IMR-90 (cell line): ENCODE data around the gene TNS3. TPM values are rescaled to one million over a fixed set of nuclear protein-coding genes. Genes with fewer than 3 reads are reported as not detected.

Experiments used
- ATAC-seq: fragments of 200-7000 bp; cut with Tn5 transposase; 2 replicates; pipeline ENCODE4 v1.9.1; 2020; ENCODE audit warnings: low read depth, mild to moderate bottlenecking, moderate library complexity
- BruUV-seq: library from RNA; stranded (reverse); fragments of 400-500 nt; replicated peaks from 2 replicates; lab custom pipeline; 2021; lab: Mats Ljungman, UMichigan
- CTCF ChIA-PET: fragments of 300-600 bp; formaldehyde crosslinking; extraction: SDS; loops from one replicate; lab custom pipeline; 2021; ENCODE audit warnings: antibody characterized with exemption; lab: Yijun Ruan, JAX
- POLR2A ChIA-PET: fragments of 300-600 bp; sonication (Branson Sonifier 250); formaldehyde crosslinking; loops from one replicate; lab custom pipeline; 2022; ENCODE audit warnings: antibody characterized with exemption; ENCODE audit not compliant: unreplicated experiment; lab: Charles Lee
- DNase-seq: peaks from one replicate; pipeline ENCODE4 v3.0.0; 2013
- H2AFZ ChIP-seq: replicated peaks from 2 replicates; pipeline ENCODE3; 2013; ENCODE audit warnings: low read length, mild to moderate bottlenecking; ENCODE audit not compliant: poor library complexity
- H2AK5ac ChIP-seq: 2 replicates; pipeline ENCODE4 v1.6.1; 2013; ENCODE audit warnings: low read depth, low read length, inconsistent platforms
- H2AK9ac ChIP-seq: replicated peaks from 2 replicates; pipeline ENCODE3; 2013; ENCODE audit warnings: mild to moderate bottlenecking, low read depth, low read length, moderate library complexity; ENCODE audit not compliant: poor library complexity
- H2BK120ac ChIP-seq: 2 replicates; pipeline ENCODE4 v1.6.1; 2013; ENCODE audit warnings: low read depth, low read length, inconsistent platforms
- H2BK15ac ChIP-seq: 3 replicates; pipeline ENCODE4 v1.6.1; 2013; ENCODE audit warnings: low read depth, low read length, inconsistent platforms
- H2BK20ac ChIP-seq: 2 replicates; pipeline ENCODE4 v1.6.1; 2013; ENCODE audit warnings: low read depth, mild to moderate bottlenecking, inconsistent platforms, low read length, moderate library complexity
- H2BK5ac ChIP-seq: 2 replicates; pipeline ENCODE4 v1.6.1; 2013; ENCODE audit warnings: mild to moderate bottlenecking, low read depth, low read length, inconsistent platforms; ENCODE audit not compliant: poor library complexity, severe bottlenecking
- H3K14ac ChIP-seq: replicated peaks from 2 replicates; pipeline ENCODE4 v1.6.1; 2013; ENCODE audit warnings: low read depth, low read length, inconsistent platforms
- H3K18ac ChIP-seq: 2 replicates; pipeline ENCODE4 v1.6.1; 2013; ENCODE audit warnings: low read depth, low read length, control low read depth
- H3K23ac ChIP-seq: 2 replicates; pipeline ENCODE4 v1.6.1; 2013; ENCODE audit warnings: low read depth, low read length, inconsistent platforms
- H3K27ac ChIP-seq: 2 replicates; pipeline ENCODE4 v1.5.1; 2013; ENCODE audit warnings: mild to moderate bottlenecking, control low read depth, low read length; ENCODE audit not compliant: insufficient read depth
- H3K27me3 ChIP-seq: 2 replicates; pipeline ENCODE4 v1.6.1; 2013; ENCODE audit warnings: low read length; ENCODE audit not compliant: control insufficient read depth, insufficient read depth
- H3K36me3 ChIP-seq: 2 replicates; pipeline ENCODE4 v1.6.1; 2013; ENCODE audit warnings: low read length, mixed read lengths; ENCODE audit not compliant: control insufficient read depth, insufficient read depth
- H3K4ac ChIP-seq: 2 replicates; pipeline ENCODE4 v1.6.1; 2013; ENCODE audit warnings: low read depth, low read length, inconsistent platforms
- H3K4me1 ChIP-seq: 2 replicates; pipeline ENCODE4 v1.6.1; 2013; ENCODE audit warnings: low read length, mixed read lengths; ENCODE audit not compliant: control insufficient read depth, insufficient read depth
- H3K4me2 ChIP-seq: 2 replicates; pipeline ENCODE4 v1.6.1; 2013; ENCODE audit warnings: low read depth, mild to moderate bottlenecking, control low read depth, low read length, moderate library complexity
- H3K4me3 ChIP-seq: 2 replicates; pipeline ENCODE4 v1.5.1; 2013; ENCODE audit warnings: low read depth, mild to moderate bottlenecking, control low read depth, low read length, moderate library complexity; ENCODE audit not compliant: insufficient read depth
- H3K56ac ChIP-seq: 2 replicates; pipeline ENCODE4 v1.6.1; 2013; ENCODE audit warnings: low read length, inconsistent platforms; ENCODE audit not compliant: insufficient read depth; ENCODE audit errors: extremely low read depth
- H3K79me1 ChIP-seq, 2 experiments: 2 replicates each; pipeline ENCODE4 v1.6.1; 2013; ENCODE audit warnings: low read length in 2 of 2, inconsistent platforms in 1 of 2, low read depth in 1 of 2
- H3K9ac ChIP-seq: 2 replicates; pipeline ENCODE4 v1.6.1; 2013; ENCODE audit warnings: low read depth, low read length, control low read depth
- H3K9me1 ChIP-seq: 2 replicates; pipeline ENCODE4 v1.6.1; 2013; ENCODE audit warnings: low read length, inconsistent platforms; ENCODE audit not compliant: insufficient read depth
- H3K9me3 ChIP-seq: 2 replicates; pipeline ENCODE4 v1.6.1; 2013; ENCODE audit warnings: low read length; ENCODE audit not compliant: control insufficient read depth, insufficient read depth
- H4K20me1 ChIP-seq: 2 replicates; pipeline ENCODE4 v1.6.1; 2013; ENCODE audit warnings: low read length, inconsistent platforms; ENCODE audit not compliant: insufficient read depth
- H4K5ac ChIP-seq: 2 replicates; pipeline ENCODE4 v1.6.1; 2013; ENCODE audit warnings: mild to moderate bottlenecking, low read depth, low read length, control low read depth
- H4K8ac ChIP-seq, 2 experiments: 2 replicates each; pipeline ENCODE4 v1.6.1; 2013; ENCODE audit warnings: low read depth in 2 of 2, low read length in 2 of 2, control low read depth in 1 of 2, inconsistent platforms in 1 of 2
- H4K91ac ChIP-seq: 2 replicates; pipeline ENCODE4 v1.6.1; 2013; ENCODE audit warnings: low read depth, low read length, inconsistent platforms; ENCODE audit not compliant: insufficient read depth
- BHLHE40 ChIP-seq: fragments of 150-350 bp; IDR thresholded peaks from 2 replicates; pipeline ENCODE4 v1.6.1; 2016; ENCODE audit warnings: mild to moderate bottlenecking, low read depth, low read length
- CEBPB ChIP-seq: IDR thresholded peaks from 2 replicates; pipeline ENCODE4 v1.6.1; 2012; ENCODE audit warnings: low read depth, low read length, improper control_type of control experiment
- CHD1 ChIP-seq: IDR thresholded peaks from 2 replicates; pipeline ENCODE4 v1.6.1; 2012; ENCODE audit warnings: low read depth, low read length, improper control_type of control experiment
- FOS ChIP-seq: fragments of 150-350 bp; IDR thresholded peaks from 2 replicates; pipeline ENCODE4 v1.6.1; 2016; ENCODE audit warnings: low read depth, low read length
- MAFK ChIP-seq: IDR thresholded peaks from 2 replicates; pipeline ENCODE4 v1.6.1; 2012; ENCODE audit warnings: low read depth, low read length, improper control_type of control experiment
- MXI1 ChIP-seq: IDR thresholded peaks from 2 replicates; pipeline ENCODE4 v1.6.1; 2012; ENCODE audit warnings: low read depth, mild to moderate bottlenecking, low read length, moderate library complexity, borderline replicate concordance
- NFE2L2 ChIP-seq: fragments of 150-350 bp; IDR thresholded peaks from 2 replicates; pipeline ENCODE4 v1.6.1; 2016; ENCODE audit warnings: low read depth, mild to moderate bottlenecking, low read length
- POLR2A ChIP-seq: IDR thresholded peaks from 2 replicates; pipeline ENCODE4 v1.6.1; 2012; ENCODE audit warnings: mild to moderate bottlenecking, low read depth, low read length
- RAD21 ChIP-seq: IDR thresholded peaks from 2 replicates; pipeline ENCODE4 v1.6.1; 2012; ENCODE audit warnings: low read length, improper control_type of control experiment
- RCOR1 ChIP-seq: IDR thresholded peaks from 2 replicates; pipeline ENCODE4 v1.6.1; 2012; ENCODE audit warnings: mild to moderate bottlenecking, low read length, improper control_type of control experiment; ENCODE audit not compliant: insufficient replicate concordance
- RFX5 ChIP-seq: IDR thresholded peaks from 2 replicates; pipeline ENCODE4 v1.8.0; 2012; ENCODE audit warnings: low read depth, mild to moderate bottlenecking, low read length, moderate library complexity
- WGBS, 2 experiments: methylation state at CpG; one replicate each; pipeline versions ENCODE4 v1.1.5 to v1.1.7; 2013; ENCODE audit warnings: missing lambda C conversion rate in 2 of 2; ENCODE audit not compliant: insufficient read length in 1 of 2; ENCODE audit errors: extremely low coverage in 2 of 2; 5-methylcytosine and 5-hydroxymethylcytosine counted together
- dilution Hi-C: fragments of 300-500 bp; cut with HindIII; formaldehyde crosslinking; loops from one replicate; pipeline ENCODE4 v1.14.3; 2018; ENCODE audit warnings: low sequenced_read_pairs; ENCODE audit not compliant: unreplicated experiment
- in situ Hi-C: fragments of 300-500 bp; cut with MboI; formaldehyde crosslinking; loops from 3 replicates; pipeline ENCODE4 v1.14.3; 2019; ENCODE audit warnings: low sequenced_read_pairs, inconsistent platforms, mixed read lengths
- intact Hi-C: fragments of 100-400 bp; cut with micrococcal nuclease; formaldehyde crosslinking; loops from 2 replicates; pipeline ENCODE4 v1.10.0; 2022
- polyA plus RNA-seq, 3 experiments: library from polyadenylated mRNA; depleted of rRNA; stranded (reverse); fragments of >200 nt; gene quantifications; 2 replicates each; pipeline ENCODE4 v1.2.3, GENCODE V29; 2012; ENCODE audit warnings: low replicate concordance in 1 of 3
- total RNA-seq: library from RNA; depleted of rRNA; stranded (reverse); fragments of >200 nt; gene quantifications from 2 replicates; pipeline ENCODE4 v1.2.3, GENCODE V29; 2012
- TF ChIP-seq, protein P1 (sequence below): fragments of 150-350 bp; IDR thresholded peaks from 2 replicates; pipeline ENCODE4 v1.6.1; 2016; ENCODE audit warnings: low read depth, mild to moderate bottlenecking, low read length, moderate library complexity, borderline replicate concordance
- TF ChIP-seq, protein P2 (sequence below): conservative IDR thresholded peaks from 2 replicates; pipeline ENCODE4 v1.5.1; 2012; ENCODE audit warnings: mild to moderate bottlenecking, low read depth, low read length, improper control_type of control experiment
- TF ChIP-seq, protein P3 (sequence below): fragments of 150-350 bp; IDR thresholded peaks from 2 replicates; pipeline ENCODE4 v1.6.1; 2017; ENCODE audit warnings: mild to moderate bottlenecking, antibody characterized with exemption, low read length, low read depth

The TNS3 gene
- total and polyA plus RNA-seq, 2 of the 4 experiments (the other 2 are of a cell fraction): 64.3 to 79.2 TPM

DNA sequence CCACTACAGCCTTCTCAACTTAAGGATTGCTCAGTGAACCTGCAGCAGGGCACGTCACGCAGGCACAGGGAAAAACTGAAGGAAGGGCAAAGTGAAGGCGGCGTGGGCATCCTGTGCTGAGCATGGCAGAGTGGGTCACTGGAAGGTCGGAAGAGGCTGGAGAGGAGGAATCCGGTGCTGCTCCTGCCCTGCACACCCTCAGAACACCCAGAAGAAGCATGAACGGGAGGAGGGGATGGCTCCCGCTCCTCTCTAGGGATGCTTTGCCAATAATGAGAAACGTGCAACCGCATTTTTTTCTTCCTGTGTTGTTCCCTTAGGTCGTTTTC is 175.1 kb downstream of the TNS3 start:
- no peaks in the 10 kb centered on the region for H3K9me3 ChIP-seq
- no peak overlapping the region for H3K4me3 ChIP-seq
- peaks cover 18 to 73% of the 10 kb centered on the region in 2 experiments for H3K79me1 ChIP-seq
- CTCF ChIA-PET: no interaction called here
- H2AK9ac ChIP-seq: no peak overlapping the region
- H3K9me1 ChIP-seq: peaks cover 26% of the 10 kb centered on the region; the same call in 1 of the 2 replicates
- H2AFZ ChIP-seq: no peak overlapping the region
- H4K5ac ChIP-seq: no peak overlapping the region
- no peak overlapping the region for H2AK5ac ChIP-seq
- H3K4me2 ChIP-seq: no peak overlapping the region
- TF ChIP-seq, protein P1, sequence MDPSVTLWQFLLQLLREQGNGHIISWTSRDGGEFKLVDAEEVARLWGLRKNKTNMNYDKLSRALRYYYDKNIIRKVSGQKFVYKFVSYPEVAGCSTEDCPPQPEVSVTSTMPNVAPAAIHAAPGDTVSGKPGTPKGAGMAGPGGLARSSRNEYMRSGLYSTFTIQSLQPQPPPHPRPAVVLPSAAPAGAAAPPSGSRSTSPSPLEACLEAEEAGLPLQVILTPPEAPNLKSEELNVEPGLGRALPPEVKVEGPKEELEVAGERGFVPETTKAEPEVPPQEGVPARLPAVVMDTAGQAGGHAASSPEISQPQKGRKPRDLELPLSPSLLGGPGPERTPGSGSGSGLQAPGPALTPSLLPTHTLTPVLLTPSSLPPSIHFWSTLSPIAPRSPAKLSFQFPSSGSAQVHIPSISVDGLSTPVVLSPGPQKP: no peak
- TF ChIP-seq FOS: no peak
- no peak for TF ChIP-seq RCOR1
- TF ChIP-seq BHLHE40: no peak
- TF ChIP-seq, protein P2, sequence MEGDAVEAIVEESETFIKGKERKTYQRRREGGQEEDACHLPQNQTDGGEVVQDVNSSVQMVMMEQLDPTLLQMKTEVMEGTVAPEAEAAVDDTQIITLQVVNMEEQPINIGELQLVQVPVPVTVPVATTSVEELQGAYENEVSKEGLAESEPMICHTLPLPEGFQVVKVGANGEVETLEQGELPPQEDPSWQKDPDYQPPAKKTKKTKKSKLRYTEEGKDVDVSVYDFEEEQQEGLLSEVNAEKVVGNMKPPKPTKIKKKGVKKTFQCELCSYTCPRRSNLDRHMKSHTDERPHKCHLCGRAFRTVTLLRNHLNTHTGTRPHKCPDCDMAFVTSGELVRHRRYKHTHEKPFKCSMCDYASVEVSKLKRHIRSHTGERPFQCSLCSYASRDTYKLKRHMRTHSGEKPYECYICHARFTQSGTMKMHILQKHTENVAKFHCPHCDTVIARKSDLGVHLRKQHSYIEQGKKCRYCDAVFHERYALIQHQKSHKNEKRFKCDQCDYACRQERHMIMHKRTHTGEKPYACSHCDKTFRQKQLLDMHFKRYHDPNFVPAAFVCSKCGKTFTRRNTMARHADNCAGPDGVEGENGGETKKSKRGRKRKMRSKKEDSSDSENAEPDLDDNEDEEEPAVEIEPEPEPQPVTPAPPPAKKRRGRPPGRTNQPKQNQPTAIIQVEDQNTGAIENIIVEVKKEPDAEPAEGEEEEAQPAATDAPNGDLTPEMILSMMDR: no peak
- no peak for TF ChIP-seq RAD21
- no peak for TF ChIP-seq MXI1
- TF ChIP-seq NFE2L2: no peak
- TF ChIP-seq, protein P3, sequence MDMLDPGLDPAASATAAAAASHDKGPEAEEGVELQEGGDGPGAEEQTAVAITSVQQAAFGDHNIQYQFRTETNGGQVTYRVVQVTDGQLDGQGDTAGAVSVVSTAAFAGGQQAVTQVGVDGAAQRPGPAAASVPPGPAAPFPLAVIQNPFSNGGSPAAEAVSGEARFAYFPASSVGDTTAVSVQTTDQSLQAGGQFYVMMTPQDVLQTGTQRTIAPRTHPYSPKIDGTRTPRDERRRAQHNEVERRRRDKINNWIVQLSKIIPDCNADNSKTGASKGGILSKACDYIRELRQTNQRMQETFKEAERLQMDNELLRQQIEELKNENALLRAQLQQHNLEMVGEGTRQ: no peak
- TF ChIP-seq CHD1: no peak
- TF ChIP-seq CEBPB: no peak
- no peak for TF ChIP-seq RFX5
- no peak for TF ChIP-seq POLR2A
- no peak for TF ChIP-seq MAFK
- H3K4ac ChIP-seq: no peak overlapping the region
- no peak overlapping the region for H2BK120ac ChIP-seq
- no peak overlapping the region for H2BK20ac ChIP-seq
- peaks cover 21% of the 10 kb centered on the region for H3K4me1 ChIP-seq
- DNase-seq (no peak), ATAC-seq (no peak)
- no peak overlapping the region for H4K8ac ChIP-seq
- H3K56ac ChIP-seq: no peak overlapping the region
- peaks cover 56% of the 10 kb centered on the region for H3K36me3 ChIP-seq
- H3K27me3 ChIP-seq: no peaks in the 10 kb centered on the region
- POLR2A ChIA-PET: no interaction called here
- H3K14ac ChIP-seq: no peak overlapping the region
- dilution Hi-C loops (no loop called here), in situ Hi-C loops (no loop called here), intact Hi-C loops (no loop called here)
- no peak overlapping the region for H3K23ac ChIP-seq
- no peak overlapping the region for H2BK5ac ChIP-seq
- H4K91ac ChIP-seq: no peak overlapping the region
- 55% methylated on average over 4 of the region's 11 CpGs; no CpG with 5 or more reads in 1 of the 2 experiments for WGBS, 2 experiments
- no peak overlapping the region for H3K27ac ChIP-seq
- no peak overlapping the region for H3K9ac ChIP-seq
- no TSS peak for BruUV-seq
- H2BK15ac ChIP-seq: no peak overlapping the region
- H4K20me1 ChIP-seq: peaks cover 29% of the 10 kb centered on the region; the same call in 1 of the 2 replicates
- H3K18ac ChIP-seq: no peak overlapping the region
